ENCODE results near the gene RIPOR1. TPM values are rescaled to one million over a fixed set of nuclear protein-coding genes. Genes with fewer than 3 reads are reported as not detected.

RIPOR1 gene
- total RNA-seq, 1 donor from 2014 or later, result 116 TPM

GRCh38 chr16:67551972-67552371, 23.3 kb downstream of the RIPOR1 start:
- peaks cover 44% of the 10 kb centered on the region for H4K20me1 ChIP-seq (ENCODE audit: insufficient read depth, low read length)
- Mint-ChIP-seq H3K9me3 (ENCODE audit: unreplicated experiment) (no peaks in the 10 kb centered on the region), H3K4me1 (ENCODE audit: low read depth, unreplicated experiment) (peaks cover 15% of the 10 kb centered on the region), H3K36me3 (ENCODE audit: low read depth, unreplicated experiment) (peaks cover 2% of the 10 kb centered on the region), H3K4me3 (ENCODE audit: unreplicated experiment) (no peak overlapping the region), H3K27me3 (ENCODE audit: low read depth, unreplicated experiment) (no peaks in the 10 kb centered on the region), H3K27ac (ENCODE audit: unreplicated experiment) (no peak overlapping the region)
- no peak for TF ChIP-seq EZH2 (IDR thresholded peaks at IDR 0.05; ENCODE audit: insufficient read depth, low read length)
- no peak for TF ChIP-seq CTCF (IDR thresholded peaks at IDR 0.05; ENCODE audit: insufficient read depth, low read depth, low read length)
- H3K9me3 ChIP-seq (ENCODE audit: insufficient read depth, low read depth, low read length), result no peaks in the 10 kb centered on the region
- H3K27me3 ChIP-seq (ENCODE audit: insufficient read depth, low read length), result no peaks in the 10 kb centered on the region
- no peak overlapping the region for H3K27ac ChIP-seq (ENCODE audit: low read depth, low read length)
- no peak overlapping the region for H3K4me3 ChIP-seq (ENCODE audit: insufficient read depth, low read depth, low read length)
- FAIRE-seq (no peak), DNase-seq (ENCODE audit: low read depth) (no peak)
- H3K4me2 ChIP-seq (ENCODE audit: low read length), result no peak overlapping the region
- peaks cover 8% of the 10 kb centered on the region for H3K79me2 ChIP-seq (ENCODE audit: insufficient read depth, low read length)
- no peak overlapping the region for H3K9ac ChIP-seq (ENCODE audit: low read length)
- no peak overlapping the region for H2AFZ ChIP-seq (ENCODE audit: low read depth, low read length)
- peaks cover 10% of the 10 kb centered on the region for H3K4me1 ChIP-seq (ENCODE audit: insufficient read depth, low read length)
- peaks cover 9% of the 10 kb centered on the region for H3K36me3 ChIP-seq (ENCODE audit: insufficient read depth, low read length)

GRCh38 chr16:67552476-67552875, 23.8 kb downstream of the RIPOR1 start:
- no peaks in the 10 kb centered on the region for H3K9me3 Mint-ChIP-seq (ENCODE audit: unreplicated experiment)
- Histone ChIP-seq H3K4me2 (ENCODE audit: low read length) (no peak overlapping the region), H3K79me2 (ENCODE audit: insufficient read depth, low read length) (peaks cover 8% of the 10 kb centered on the region), H2AFZ (ENCODE audit: low read depth, low read length) (no peak overlapping the region), H3K9me3 (ENCODE audit: insufficient read depth, low read depth, low read length) (no peaks in the 10 kb centered on the region), H3K36me3 (ENCODE audit: insufficient read depth, low read length) (peaks cover 8% of the 10 kb centered on the region), H3K4me1 (ENCODE audit: insufficient read depth, low read length) (peaks cover 10% of the 10 kb centered on the region), H3K27ac (ENCODE audit: low read depth, low read length) (no peak overlapping the region), H3K9ac (ENCODE audit: low read length) (no peak overlapping the region), H3K27me3 (ENCODE audit: insufficient read depth, low read length) (no peaks in the 10 kb centered on the region), H3K4me3 (ENCODE audit: insufficient read depth, low read depth, low read length) (no peak overlapping the region), H4K20me1 (ENCODE audit: insufficient read depth, low read length) (peaks cover 39% of the 10 kb centered on the region)
- DNase-seq (ENCODE audit: low read depth) (no peak), FAIRE-seq (no peak)
- no peaks in the 10 kb centered on the region for H3K27me3 Mint-ChIP-seq (ENCODE audit: low read depth, unreplicated experiment)
- H3K36me3 Mint-ChIP-seq (ENCODE audit: low read depth, unreplicated experiment), result peaks cover 3% of the 10 kb centered on the region
- peaks cover 15% of the 10 kb centered on the region for H3K4me1 Mint-ChIP-seq (ENCODE audit: low read depth, unreplicated experiment)
- no peak overlapping the region for H3K27ac Mint-ChIP-seq (ENCODE audit: unreplicated experiment)
- TF ChIP-seq CTCF (IDR thresholded peaks at IDR 0.05; ENCODE audit: insufficient read depth, low read depth, low read length) (no peak), EZH2 (IDR thresholded peaks at IDR 0.05; ENCODE audit: insufficient read depth, low read length) (no peak)
- no peak overlapping the region for H3K4me3 Mint-ChIP-seq (ENCODE audit: unreplicated experiment)

- no peaks in the 10 kb centered on the region for H3K9me3 Mint-ChIP-seq (ENCODE audit: unreplicated experiment)
- Histone ChIP-seq H3K4me3 (ENCODE audit: insufficient read depth, low read depth, low read length) (no peak overlapping the region), H4K20me1 (ENCODE audit: insufficient read depth, low read length) (peaks cover 17% of the 10 kb centered on the region), H3K9me3 (ENCODE audit: insufficient read depth, low read depth, low read length) (no peaks in the 10 kb centered on the region), H3K27ac (ENCODE audit: low read depth, low read length) (no peak overlapping the region), H3K4me2 (ENCODE audit: low read length) (peak overlapping the region; percentile 59), H3K79me2 (ENCODE audit: insufficient read depth, low read length) (peaks cover 9% of the 10 kb centered on the region), H3K4me1 (ENCODE audit: insufficient read depth, low read length) (peaks cover 10% of the 10 kb centered on the region), H3K9ac (ENCODE audit: low read length) (no peak overlapping the region), H3K27me3 (ENCODE audit: insufficient read depth, low read length) (no peaks in the 10 kb centered on the region), H3K36me3 (ENCODE audit: insufficient read depth, low read length) (peaks cover 3% of the 10 kb centered on the region), H2AFZ (ENCODE audit: low read depth, low read length) (no peak overlapping the region)
- peak; percentile 39 for DNase-seq (ENCODE audit: low read depth)
- H3K27me3 Mint-ChIP-seq (ENCODE audit: low read depth, unreplicated experiment), result no peaks in the 10 kb centered on the region
- no peak overlapping the region for H3K27ac Mint-ChIP-seq (ENCODE audit: unreplicated experiment)
- H3K4me3 Mint-ChIP-seq (ENCODE audit: unreplicated experiment), result no peak overlapping the region
- peak; percentile 20 for FAIRE-seq
- peaks cover 10% of the 10 kb centered on the region for H3K4me1 Mint-ChIP-seq (ENCODE audit: low read depth, unreplicated experiment)
- H3K36me3 Mint-ChIP-seq (ENCODE audit: low read depth, unreplicated experiment), result peaks cover 2% of the 10 kb centered on the region
- no peak for TF ChIP-seq EZH2 (IDR thresholded peaks at IDR 0.05; ENCODE audit: insufficient read depth, low read length)
- no peak for TF ChIP-seq CTCF (IDR thresholded peaks at IDR 0.05; ENCODE audit: insufficient read depth, low read depth, low read length)
Observed at GRCh38 chr16:67555795-67556212, 27.2 kb downstream of the RIPOR1 start.
